GM23248 (cell line): Measurements from ENCODE around the gene CCL23.

Source experiments
- EZH2 ChIP-seq: fragments of 200-600 bp; sonication (generic); IDR thresholded peaks from 2 replicates; pipeline ENCODE4 v1.6.1; 2018; ENCODE audit warnings: antibody characterized with exemption, mild to moderate bottlenecking; ENCODE audit not compliant: insufficient read depth, poor library complexity, severe bottlenecking
- EZH2phosphoT487 ChIP-seq: fragments of 200-600 bp; sonication (generic); IDR thresholded peaks from 2 replicates; pipeline ENCODE4 v1.6.1; 2018; ENCODE audit warnings: antibody characterized with exemption, moderate library complexity, mild to moderate bottlenecking, low read depth; ENCODE audit not compliant: insufficient read depth

DNA sequence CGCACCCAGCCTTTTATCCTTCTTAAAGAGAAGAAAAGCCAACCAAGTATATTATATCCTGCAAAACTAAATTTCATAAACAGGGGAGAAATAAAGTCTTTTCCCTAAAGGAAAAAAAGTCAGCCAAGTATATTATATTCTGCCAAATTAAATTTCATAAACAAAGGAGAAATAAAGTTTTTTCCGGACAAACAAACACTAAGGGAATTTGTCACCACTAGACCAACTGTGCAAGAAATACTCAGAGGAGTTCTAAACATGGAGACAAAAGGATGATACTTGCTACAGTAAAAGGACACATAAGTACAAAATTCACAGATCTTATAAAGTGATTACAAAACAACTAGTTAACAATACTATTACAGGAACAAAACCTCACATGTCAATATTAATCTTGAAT is 31.9 kb upstream of the CCL23 start:
- TF ChIP-seq EZH2: no peak
- no peak for TF ChIP-seq EZH2phosphoT487
